LNCaP clone FGC (cell line): ENCODE results near the gene PRR23B.
"Not testable (repeated sequence)": the region's sequence is repeated elsewhere in the genome, so short reads cannot be mapped to it uniquely, and the experiment has no call there.

ENCODE experiments used
- DNase-seq: peaks from one replicate; pipeline ENCODE4 v3.0.0-alpha.2; 2011; ENCODE audit warnings: low read depth
- H3K4me3 ChIP-seq: 2 replicates; pipeline ENCODE4 v1.5.1; 2011; ENCODE audit warnings: mild to moderate bottlenecking, low read depth, low read length, control low read depth
- CTCF ChIP-seq: IDR thresholded peaks from 2 replicates; pipeline ENCODE4 v1.5.1; 2012; ENCODE audit warnings: mild to moderate bottlenecking; ENCODE audit not compliant: control insufficient read depth, insufficient read depth; ENCODE audit errors: extremely low read depth

PRR23B gene

GRCh38 chr3:139032326-139033002 lies 11.7 kb upstream of the PRR23B start:
- TF ChIP-seq CTCF, result no peak
- H3K4me3 ChIP-seq, result no peak overlapping the region
- DNase-seq, result no peak

GRCh38 chr3:139030576-139030975 lies 9.8 kb upstream of the PRR23B start:
- not testable (repeated sequence) for H3K4me3 ChIP-seq, DNase-seq

- DNase-seq, result no peak
- no peak for TF ChIP-seq CTCF
- H3K4me3 ChIP-seq, result no peak overlapping the region
These were observed 4.2 kb upstream of the PRR23B start for GRCh38 chr3:139024968-139025367.

- no peak overlapping the region for H3K4me3 ChIP-seq
- TF ChIP-seq CTCF, result no peak
- DNase-seq, result no peak
These were observed 474 bp downstream of the PRR23B start for GRCh38 chr3:139020036-139020867.

GRCh38 chr3:139016430-139017048 lies 4.2 kb downstream of the PRR23B start:
- no peak for TF ChIP-seq CTCF
- H3K4me3 ChIP-seq, result no peak overlapping the region
- no peak for DNase-seq

GRCh38 chr3:139006051-139006716 lies 14.5 kb downstream of the PRR23B start, which contains the start of gene PRR23A:
Gene PRR23A (minus strand): TSS chr3:139006268. CDS start chr3:139006268, 0 bp downstream.
- no peak for DNase-seq
- no peak for TF ChIP-seq CTCF
- H3K4me3 ChIP-seq, result no peak within 1 kb of the TSS
